K562 treated with DMSO at 1 percent for 4 hours (cell line): ENCODE data around the gene STK31. TPM values are rescaled to one million over a fixed set of nuclear protein-coding genes. Genes with fewer than 3 reads are reported as not detected.

Experiments
- total RNA-seq: library from RNA; unstranded; fragments of 300-600 nt; gene quantifications from 2 replicates; pipeline ENCODE4 v1.2.3, GENCODE V29; 2022; ENCODE audit not compliant: insufficient read depth

Gene STK31
- total RNA-seq, result 0.18 TPM in 1 of 2 replicates, not detected in the other

GRCh38 chr7:23710000-23710399 is at the start of gene STK31:
STK31 (plus strand) TSS chr7:23710219; CDS start chr7:23710286, 67 bp downstream.

GRCh38 chr7:23679898-23680413 is 30.1 kb upstream of the STK31 start, which contains the start of gene FAM221A:
FAM221A (plus strand) TSS chr7:23680199; CDS start chr7:23680219, 20 bp downstream.

Other genes starting within 250 kb of the STK31 start
- gene IGF2BP3, start 239.7 kb upstream of the STK31 start, total RNA-seq, result 23.3 and 24.5 TPM in 2 replicates
- gene TRA2A, start 178.2 kb upstream of the STK31 start, total RNA-seq, result 15.6 and 24.7 TPM in 2 replicates
- 4.2 and 8.3 TPM in 2 replicates for gene CCDC126, start 112.8 kb upstream of the STK31 start, total RNA-seq
- gene FAM221A, start 30.0 kb upstream of the STK31 start, total RNA-seq, result not detected in 2 replicates